HEK293 (cell line): ENCODE data around the gene SLC7A6.
A peak's percentile ranks its signal among the peaks of the same experiment; 100 is the strongest.

Source experiments
- CTCF ChIA-PET: fragments of 350-600 bp; formaldehyde crosslinking; extraction: SDS; loops from one replicate; lab custom pipeline; 2021; ENCODE audit warnings: antibody characterized with exemption; lab: Yijun Ruan, JAX
- POLR2A ChIA-PET: fragments of 300-600 bp; formaldehyde crosslinking; extraction: SDS; loops from one replicate; lab custom pipeline; 2020; ENCODE audit warnings: antibody characterized with exemption, inconsistent platforms; lab: Yijun Ruan, JAX
- H3K27ac ChIP-seq: fragments of 200-500 bp; sonication (Bioruptor generic); 2 replicates; pipeline ENCODE4 v1.5.1; 2014; ENCODE audit warnings: low read depth, low read length, control low read depth, inconsistent platforms; ENCODE audit errors: extremely low read depth
- H3K36me3 ChIP-seq, 2 experiments: fragments of 200-500 bp in 1 of 2; sonication (Bioruptor generic) in 1 of 2; 1 replicate in 1 of 2; 2 replicates in 1 of 2; pipeline ENCODE4 v1.5.1; 2014 to 2017; ENCODE audit warnings: inconsistent platforms in 2 of 2, low read length in 2 of 2; ENCODE audit not compliant: control insufficient read depth in 2 of 2, insufficient read depth in 1 of 2
- H3K4me1 ChIP-seq: fragments of 200-500 bp; sonication (Bioruptor generic); 2 replicates; pipeline ENCODE4 v1.5.1; 2014; ENCODE audit warnings: mild to moderate bottlenecking, low read length, inconsistent platforms; ENCODE audit not compliant: control insufficient read depth, insufficient read depth
- H3K4me3 ChIP-seq: 2 replicates; pipeline ENCODE4 v1.5.1; 2011; ENCODE audit warnings: low read depth, mild to moderate bottlenecking, control low read depth, low read length, moderate library complexity
- H3K9me3 ChIP-seq: fragments of 200-500 bp; sonication (Bioruptor generic); 2 replicates; pipeline ENCODE4 v1.5.1; 2014; ENCODE audit warnings: low read depth, low read length, inconsistent platforms; ENCODE audit not compliant: control insufficient read depth, insufficient read depth
- GLIS1 ChIP-seq: fragments of 450-650 bp; formaldehyde crosslinking; IDR thresholded peaks from 2 replicates; pipeline ENCODE4 v1.5.1; 2016; ENCODE audit warnings: missing biosample characterization, missing genetic modification characterization
- KLF1 ChIP-seq: fragments of 450-650 bp; formaldehyde crosslinking; IDR thresholded peaks from 2 replicates; pipeline ENCODE4 v1.5.1; 2016; ENCODE audit warnings: missing biosample characterization, missing genetic modification characterization
- SP7 ChIP-seq: fragments of 450-650 bp; formaldehyde crosslinking; IDR thresholded peaks from 2 replicates; pipeline ENCODE4 v1.5.1; 2016; ENCODE audit warnings: missing biosample characterization, missing genetic modification characterization
- ZBTB20 ChIP-seq: fragments of 450-650 bp; formaldehyde crosslinking; IDR thresholded peaks from 2 replicates; pipeline ENCODE4 v1.5.1; 2016; ENCODE audit warnings: missing biosample characterization, missing genetic modification characterization
- ZFP3 ChIP-seq: fragments of 450-650 bp; formaldehyde crosslinking; IDR thresholded peaks from 2 replicates; pipeline ENCODE4 v1.5.1; 2016; ENCODE audit warnings: low read depth, missing biosample characterization, missing genetic modification characterization
- ZFP69B ChIP-seq: fragments of 450-650 bp; formaldehyde crosslinking; IDR thresholded peaks from 2 replicates; pipeline ENCODE4 v1.5.1; 2016; ENCODE audit warnings: missing biosample characterization, missing genetic modification characterization
- ZNF133 ChIP-seq: fragments of 450-650 bp; formaldehyde crosslinking; IDR thresholded peaks from 2 replicates; pipeline ENCODE4 v1.5.1; 2016; ENCODE audit warnings: missing biosample characterization, missing genetic modification characterization
- ZNF157 ChIP-seq: fragments of 450-650 bp; formaldehyde crosslinking; IDR thresholded peaks from 2 replicates; pipeline ENCODE4 v1.5.1; 2016; ENCODE audit warnings: missing biosample characterization, missing genetic modification characterization
- ZNF175 ChIP-seq: fragments of 450-650 bp; formaldehyde crosslinking; IDR thresholded peaks from 2 replicates; pipeline ENCODE4 v1.5.1; 2016; ENCODE audit warnings: missing biosample characterization, missing genetic modification characterization
- ZNF239 ChIP-seq: fragments of 450-650 bp; formaldehyde crosslinking; IDR thresholded peaks from 2 replicates; pipeline ENCODE4 v1.5.1; 2016; ENCODE audit warnings: missing biosample characterization, missing genetic modification characterization
- ZNF248 ChIP-seq: fragments of 450-650 bp; formaldehyde crosslinking; IDR thresholded peaks from 2 replicates; pipeline ENCODE4 v1.5.1; 2017; ENCODE audit warnings: missing biosample characterization, missing genetic modification characterization
- ZNF398 ChIP-seq: fragments of 450-650 bp; formaldehyde crosslinking; IDR thresholded peaks from 2 replicates; pipeline ENCODE4 v1.5.1; 2017; ENCODE audit warnings: missing biosample characterization, missing genetic modification characterization
- ZNF510 ChIP-seq: fragments of 450-650 bp; formaldehyde crosslinking; IDR thresholded peaks from 2 replicates; pipeline ENCODE4 v1.5.1; 2018; ENCODE audit warnings: mild to moderate bottlenecking, missing genetic modification characterization, missing biosample characterization; ENCODE audit not compliant: insufficient replicate concordance
- ZNF530 ChIP-seq: fragments of 450-650 bp; formaldehyde crosslinking; IDR thresholded peaks from 2 replicates; pipeline ENCODE4 v1.5.1; 2016; ENCODE audit warnings: low read depth, missing biosample characterization, missing genetic modification characterization
- ZNF549 ChIP-seq: fragments of 450-650 bp; IDR thresholded peaks from 2 replicates; pipeline ENCODE4 v1.5.1; 2018; ENCODE audit warnings: missing biosample characterization, missing genetic modification characterization, mild to moderate bottlenecking, inconsistent platforms, moderate library complexity
- ZNF560 ChIP-seq: fragments of 450-650 bp; formaldehyde crosslinking; IDR thresholded peaks from 2 replicates; pipeline ENCODE4 v1.5.1; 2017; ENCODE audit warnings: missing biosample characterization, missing genetic modification characterization, borderline replicate concordance
- ZNF664 ChIP-seq: fragments of 450-650 bp; formaldehyde crosslinking; IDR thresholded peaks from 2 replicates; pipeline ENCODE4 v1.5.1; 2016; ENCODE audit warnings: missing biosample characterization, missing genetic modification characterization
- ZNF707 ChIP-seq: fragments of 450-650 bp; formaldehyde crosslinking; IDR thresholded peaks from 2 replicates; pipeline ENCODE4 v1.5.1; 2016; ENCODE audit warnings: missing biosample characterization, missing genetic modification characterization
- TF ChIP-seq, protein P1 (sequence below): fragments of 450-650 bp; formaldehyde crosslinking; IDR thresholded peaks from 2 replicates; pipeline ENCODE4 v1.5.1; 2017; ENCODE audit warnings: missing biosample characterization, missing genetic modification characterization
- TF ChIP-seq, protein P2 (sequence below): fragments of 450-650 bp; formaldehyde crosslinking; IDR thresholded peaks from 2 replicates; pipeline ENCODE4 v1.5.1; 2016; ENCODE audit warnings: missing biosample characterization, missing genetic modification characterization
- TF ChIP-seq, protein P3 (sequence below): fragments of 450-650 bp; formaldehyde crosslinking; IDR thresholded peaks from 2 replicates; pipeline ENCODE4 v1.5.1; 2016; ENCODE audit warnings: missing biosample characterization, missing genetic modification characterization, borderline replicate concordance
- TF ChIP-seq, protein P4 (sequence below): fragments of 450-650 bp; formaldehyde crosslinking; IDR thresholded peaks from 2 replicates; pipeline ENCODE4 v1.5.1; 2016; ENCODE audit warnings: missing biosample characterization, missing genetic modification characterization

Gene SLC7A6

DNA sequence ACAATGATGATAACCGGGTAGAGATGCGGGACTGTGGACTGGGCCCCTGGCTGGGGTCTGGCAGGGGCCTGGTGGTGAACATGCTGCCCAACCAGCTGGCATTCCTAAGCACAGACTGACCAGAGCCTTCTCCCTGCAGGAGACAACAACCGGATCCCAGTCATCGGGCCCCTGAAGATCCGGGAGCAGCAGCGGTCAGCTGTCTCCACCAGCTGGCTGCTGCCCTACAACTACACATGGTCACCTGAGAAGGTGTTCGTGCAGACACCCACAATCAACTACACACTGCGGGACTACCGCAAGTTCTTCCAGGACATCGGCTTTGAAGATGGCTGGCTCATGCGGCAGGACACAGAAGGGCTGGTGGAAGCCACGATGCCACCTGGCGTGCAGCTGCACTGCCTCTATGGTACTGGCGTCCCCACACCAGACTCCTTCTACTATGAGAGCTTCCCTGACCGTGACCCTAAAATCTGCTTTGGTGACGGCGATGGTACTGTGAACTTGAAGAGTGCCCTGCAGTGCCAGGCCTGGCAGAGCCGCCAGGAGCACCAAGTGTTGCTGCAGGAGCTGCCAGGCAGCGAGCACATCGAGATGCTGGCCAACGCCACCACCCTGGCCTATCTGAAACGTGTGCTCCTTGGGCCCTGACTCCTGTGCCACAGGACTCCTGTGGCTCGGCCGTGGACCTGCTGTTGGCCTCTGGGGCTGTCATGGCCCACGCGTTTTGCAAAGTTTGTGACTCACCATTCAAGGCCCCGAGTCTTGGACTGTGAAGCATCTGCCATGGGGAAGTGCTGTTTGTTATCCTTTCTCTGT, 5.1 kb upstream of the SLC7A6 start (continued):
- TF ChIP-seq GLIS1 (tag by site-specific recombination), result no peak
- TF ChIP-seq ZNF560 (tag by site-specific recombination), result no peak
- no peak for TF ChIP-seq KLF1 (tag by site-specific recombination)
- TF ChIP-seq ZNF248 (tag by site-specific recombination), result no peak
- no peak for TF ChIP-seq ZFP69B (tag by site-specific recombination)
- no peak for TF ChIP-seq ZNF133
- no peak for TF ChIP-seq ZNF175 (tag by site-specific recombination)
- TF ChIP-seq, protein P1, sequence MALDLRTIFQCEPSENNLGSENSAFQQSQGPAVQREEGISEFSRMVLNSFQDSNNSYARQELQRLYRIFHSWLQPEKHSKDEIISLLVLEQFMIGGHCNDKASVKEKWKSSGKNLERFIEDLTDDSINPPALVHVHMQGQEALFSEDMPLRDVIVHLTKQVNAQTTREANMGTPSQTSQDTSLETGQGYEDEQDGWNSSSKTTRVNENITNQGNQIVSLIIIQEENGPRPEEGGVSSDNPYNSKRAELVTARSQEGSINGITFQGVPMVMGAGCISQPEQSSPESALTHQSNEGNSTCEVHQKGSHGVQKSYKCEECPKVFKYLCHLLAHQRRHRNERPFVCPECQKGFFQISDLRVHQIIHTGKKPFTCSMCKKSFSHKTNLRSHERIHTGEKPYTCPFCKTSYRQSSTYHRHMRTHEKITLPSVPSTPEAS (tag by site-specific recombination), result no peak
- no peak for TF ChIP-seq ZFP3

DNA sequence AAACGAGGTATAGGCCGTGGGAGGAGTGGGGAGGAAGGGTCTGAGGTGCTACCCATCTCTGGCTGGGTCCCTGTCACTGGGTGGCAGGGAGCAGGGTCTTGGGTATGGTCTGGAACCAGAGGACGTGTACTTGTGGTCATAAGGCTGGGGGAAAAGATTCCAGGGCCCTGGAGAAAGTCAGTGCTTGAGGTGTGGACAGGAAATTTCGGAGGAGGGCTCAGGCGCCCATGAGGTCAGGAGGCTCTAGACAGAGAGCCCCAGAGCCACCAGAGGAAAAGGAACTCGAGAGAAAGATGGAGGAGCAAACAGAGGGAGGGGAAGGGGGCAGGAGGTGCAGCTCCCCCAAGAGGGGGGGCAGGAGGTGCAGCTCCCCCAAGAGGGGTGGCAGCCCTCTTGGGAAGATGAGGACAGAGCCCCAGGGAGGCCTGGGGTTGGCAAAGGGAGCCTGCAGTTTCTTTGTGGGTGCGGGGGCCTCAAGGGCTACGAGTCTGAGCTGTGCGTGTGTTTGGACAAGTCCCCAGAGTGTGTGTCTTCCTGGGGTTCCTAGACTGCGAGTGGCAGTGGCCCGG, 683 bp upstream of the SLC7A6 start:
- CTCF ChIA-PET, result interaction anchor here (0.5 to 8.2 kb wide), 26 partner anchors 9 to 1247 kb away, joined by 3 to 151 read pairs (median 5); partner anchors contain the start of genes NFATC3, PLA2G15, PRMT7 and SLC7A6OS
- POLR2A ChIA-PET, result interaction anchor here (0.9 to 4.5 kb wide), 10 partner anchors 9 to 179 kb away, joined by 3 to 40 read pairs (median 6); partner anchors contain the start of genes NFATC3, PLA2G15, PRMT7 and SLC7A6OS
- peaks cover 0 to 17% of the 10 kb centered on the region in 2 experiments; a peak in 2 of 3 replicates for H3K36me3 ChIP-seq
- peaks cover 14% of the 10 kb centered on the region for H3K4me1 ChIP-seq
- H3K4me3 ChIP-seq, result peak overlapping the region; percentile 78
- H3K27ac ChIP-seq, result peak overlapping the region; percentile 87; the same call in 1 of the 2 replicates
- no peaks in the 10 kb centered on the region for H3K9me3 ChIP-seq
- TF ChIP-seq ZNF398 (tag by site-specific recombination) (peak; percentile 74), SP7 (tag by site-specific recombination) (peak; percentile 52; the same call in 1 of the 2 replicates), ZNF157 (no peak), ZNF530 (tag by site-specific recombination) (no peak), ZNF239 (tag by site-specific recombination) (no peak), ZNF707 (tag by site-specific recombination) (no peak), ZNF664 (tag by site-specific recombination) (no peak), ZNF510 (tag by site-specific recombination) (no peak), ZNF549 (no peak), GLIS1 (tag by site-specific recombination) (peak; percentile 67), ZBTB20 (tag by site-specific recombination) (peak; percentile 10; the same call in 1 of the 2 replicates)
- TF ChIP-seq, protein P2, sequence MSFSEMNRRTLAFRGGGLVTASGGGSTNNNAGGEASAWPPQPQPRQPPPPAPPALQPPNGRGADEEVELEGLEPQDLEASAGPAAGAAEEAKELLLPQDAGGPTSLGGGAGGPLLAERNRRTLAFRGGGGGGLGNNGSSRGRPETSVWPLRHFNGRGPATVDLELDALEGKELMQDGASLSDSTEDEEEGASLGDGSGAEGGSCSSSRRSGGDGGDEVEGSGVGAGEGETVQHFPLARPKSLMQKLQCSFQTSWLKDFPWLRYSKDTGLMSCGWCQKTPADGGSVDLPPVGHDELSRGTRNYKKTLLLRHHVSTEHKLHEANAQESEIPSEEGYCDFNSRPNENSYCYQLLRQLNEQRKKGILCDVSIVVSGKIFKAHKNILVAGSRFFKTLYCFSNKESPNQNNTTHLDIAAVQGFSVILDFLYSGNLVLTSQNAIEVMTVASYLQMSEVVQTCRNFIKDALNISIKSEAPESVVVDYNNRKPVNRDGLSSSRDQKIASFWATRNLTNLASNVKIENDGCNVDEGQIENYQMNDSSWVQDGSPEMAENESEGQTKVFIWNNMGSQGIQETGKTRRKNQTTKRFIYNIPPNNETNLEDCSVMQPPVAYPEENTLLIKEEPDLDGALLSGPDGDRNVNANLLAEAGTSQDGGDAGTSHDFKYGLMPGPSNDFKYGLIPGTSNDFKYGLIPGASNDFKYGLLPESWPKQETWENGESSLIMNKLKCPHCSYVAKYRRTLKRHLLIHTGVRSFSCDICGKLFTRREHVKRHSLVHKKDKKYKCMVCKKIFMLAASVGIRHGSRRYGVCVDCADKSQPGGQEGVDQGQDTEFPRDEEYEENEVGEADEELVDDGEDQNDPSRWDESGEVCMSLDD (tag by site-specific recombination), result peak; percentile 84
- TF ChIP-seq, protein P3, sequence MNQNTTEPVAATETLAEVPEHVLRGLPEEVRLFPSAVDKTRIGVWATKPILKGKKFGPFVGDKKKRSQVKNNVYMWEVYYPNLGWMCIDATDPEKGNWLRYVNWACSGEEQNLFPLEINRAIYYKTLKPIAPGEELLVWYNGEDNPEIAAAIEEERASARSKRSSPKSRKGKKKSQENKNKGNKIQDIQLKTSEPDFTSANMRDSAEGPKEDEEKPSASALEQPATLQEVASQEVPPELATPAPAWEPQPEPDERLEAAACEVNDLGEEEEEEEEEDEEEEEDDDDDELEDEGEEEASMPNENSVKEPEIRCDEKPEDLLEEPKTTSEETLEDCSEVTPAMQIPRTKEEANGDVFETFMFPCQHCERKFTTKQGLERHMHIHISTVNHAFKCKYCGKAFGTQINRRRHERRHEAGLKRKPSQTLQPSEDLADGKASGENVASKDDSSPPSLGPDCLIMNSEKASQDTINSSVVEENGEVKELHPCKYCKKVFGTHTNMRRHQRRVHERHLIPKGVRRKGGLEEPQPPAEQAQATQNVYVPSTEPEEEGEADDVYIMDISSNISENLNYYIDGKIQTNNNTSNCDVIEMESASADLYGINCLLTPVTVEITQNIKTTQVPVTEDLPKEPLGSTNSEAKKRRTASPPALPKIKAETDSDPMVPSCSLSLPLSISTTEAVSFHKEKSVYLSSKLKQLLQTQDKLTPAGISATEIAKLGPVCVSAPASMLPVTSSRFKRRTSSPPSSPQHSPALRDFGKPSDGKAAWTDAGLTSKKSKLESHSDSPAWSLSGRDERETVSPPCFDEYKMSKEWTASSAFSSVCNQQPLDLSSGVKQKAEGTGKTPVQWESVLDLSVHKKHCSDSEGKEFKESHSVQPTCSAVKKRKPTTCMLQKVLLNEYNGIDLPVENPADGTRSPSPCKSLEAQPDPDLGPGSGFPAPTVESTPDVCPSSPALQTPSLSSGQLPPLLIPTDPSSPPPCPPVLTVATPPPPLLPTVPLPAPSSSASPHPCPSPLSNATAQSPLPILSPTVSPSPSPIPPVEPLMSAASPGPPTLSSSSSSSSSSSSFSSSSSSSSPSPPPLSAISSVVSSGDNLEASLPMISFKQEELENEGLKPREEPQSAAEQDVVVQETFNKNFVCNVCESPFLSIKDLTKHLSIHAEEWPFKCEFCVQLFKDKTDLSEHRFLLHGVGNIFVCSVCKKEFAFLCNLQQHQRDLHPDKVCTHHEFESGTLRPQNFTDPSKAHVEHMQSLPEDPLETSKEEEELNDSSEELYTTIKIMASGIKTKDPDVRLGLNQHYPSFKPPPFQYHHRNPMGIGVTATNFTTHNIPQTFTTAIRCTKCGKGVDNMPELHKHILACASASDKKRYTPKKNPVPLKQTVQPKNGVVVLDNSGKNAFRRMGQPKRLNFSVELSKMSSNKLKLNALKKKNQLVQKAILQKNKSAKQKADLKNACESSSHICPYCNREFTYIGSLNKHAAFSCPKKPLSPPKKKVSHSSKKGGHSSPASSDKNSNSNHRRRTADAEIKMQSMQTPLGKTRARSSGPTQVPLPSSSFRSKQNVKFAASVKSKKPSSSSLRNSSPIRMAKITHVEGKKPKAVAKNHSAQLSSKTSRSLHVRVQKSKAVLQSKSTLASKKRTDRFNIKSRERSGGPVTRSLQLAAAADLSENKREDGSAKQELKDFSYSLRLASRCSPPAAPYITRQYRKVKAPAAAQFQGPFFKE, result no peak
- TF ChIP-seq, protein P4, sequence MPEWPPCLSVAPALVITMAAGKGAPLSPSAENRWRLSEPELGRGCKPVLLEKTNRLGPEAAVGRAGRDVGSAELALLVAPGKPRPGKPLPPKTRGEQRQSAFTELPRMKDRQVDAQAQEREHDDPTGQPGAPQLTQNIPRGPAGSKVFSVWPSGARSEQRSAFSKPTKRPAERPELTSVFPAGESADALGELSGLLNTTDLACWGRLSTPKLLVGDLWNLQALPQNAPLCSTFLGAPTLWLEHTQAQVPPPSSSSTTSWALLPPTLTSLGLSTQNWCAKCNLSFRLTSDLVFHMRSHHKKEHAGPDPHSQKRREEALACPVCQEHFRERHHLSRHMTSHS (tag by site-specific recombination), result no peak
